ENCODE results near the gene PIK3R2. TPM values are rescaled to one million over a fixed set of nuclear protein-coding genes. Genes with fewer than 3 reads are reported as not detected.

The PIK3R2 gene
- total and polyA plus RNA-seq, 2 of the 4 experiments (the other 2 are of a cell fraction), result 12.2 to 25.1 TPM

GRCh38 chr19:18192673-18193387 is 39.9 kb downstream of the PIK3R2 start, which contains the start of gene MPV17L2 (continued):
- TF ChIP-seq USF2 (IDR thresholded peaks at IDR 0.05; ENCODE audit: low read depth, low read length) (peak; percentile 54), SMC3 (IDR thresholded peaks at IDR 0.05; ENCODE audit: low read depth, low read length) (no peak)
